Endometrial microvascular endothelial cells (primary cell): ENCODE results near the gene F13A1. TPM values are rescaled to one million over a fixed set of nuclear protein-coding genes. Genes with fewer than 3 reads are reported as not detected.

ENCODE experiments used
- in situ Hi-C: cut with HindIII; loops from 2 replicates; pipeline ENCODE4 v1.10.0; 2017; ENCODE audit warnings: low sequenced_read_pairs, low pct_unique_long_range_greater_than_20kb; ENCODE audit errors: inconsistent ontology term
- total RNA-seq: library from RNA; depleted of rRNA; stranded (reverse); fragments of >200 nt; gene quantifications from one replicate; pipeline ENCODE4 v1.2.3, GENCODE V29; 2015; ENCODE audit errors: inconsistent ontology term

Gene F13A1
- total RNA-seq, 1 donor from 2014 or later: not detected

DNA sequence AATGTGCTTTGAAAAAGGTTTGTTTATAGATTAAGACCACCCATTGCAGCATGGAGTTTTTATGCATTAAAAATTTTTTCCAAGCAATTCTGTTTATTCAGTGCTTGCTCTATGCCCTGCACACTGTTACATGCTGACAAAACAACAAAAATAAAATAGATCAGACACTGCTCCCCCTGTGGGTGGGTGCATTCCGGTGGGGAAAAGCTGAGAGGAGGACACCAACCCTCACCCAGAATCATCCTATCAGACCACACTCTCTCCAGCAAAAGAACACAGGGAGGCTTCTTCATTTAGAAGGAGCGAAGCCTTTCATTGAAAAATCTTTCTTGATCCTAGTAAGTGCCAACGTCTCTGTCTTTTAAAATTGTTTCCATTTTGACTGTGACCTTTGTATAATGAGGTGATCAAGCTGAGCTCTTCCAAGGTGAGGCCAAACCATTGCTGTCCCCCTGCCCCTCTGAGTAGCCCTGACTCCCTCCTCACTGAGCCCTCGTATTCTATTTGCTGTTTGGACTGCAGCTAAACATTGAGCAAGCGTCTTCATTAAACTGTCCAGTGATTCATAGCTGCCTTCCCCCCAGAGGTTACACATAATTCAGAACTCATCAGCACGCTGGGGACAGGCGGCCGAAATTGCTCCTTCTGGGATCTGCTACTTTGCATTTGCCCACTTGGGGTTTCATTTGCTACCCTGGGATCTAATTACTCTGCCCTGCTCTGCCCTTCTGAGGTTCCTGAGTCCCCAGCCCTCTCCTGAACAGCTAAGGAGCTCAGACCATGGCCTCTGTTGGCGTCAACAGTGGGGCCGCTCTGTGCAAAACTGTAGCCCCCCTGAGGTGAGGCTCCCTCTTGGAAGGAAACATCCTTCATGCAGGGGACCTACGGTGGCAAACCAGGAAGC, 102.4 kb downstream of the F13A1 start:
- in situ Hi-C loops: no loop called here

GRCh38 chr6:6210994-6211393, 109.5 kb downstream of the F13A1 start:
- in situ Hi-C loops: no loop called here

- in situ Hi-C loops: no loop called here
Measured at GRCh38 chr6:6202886-6203285, 117.6 kb downstream of the F13A1 start.

DNA sequence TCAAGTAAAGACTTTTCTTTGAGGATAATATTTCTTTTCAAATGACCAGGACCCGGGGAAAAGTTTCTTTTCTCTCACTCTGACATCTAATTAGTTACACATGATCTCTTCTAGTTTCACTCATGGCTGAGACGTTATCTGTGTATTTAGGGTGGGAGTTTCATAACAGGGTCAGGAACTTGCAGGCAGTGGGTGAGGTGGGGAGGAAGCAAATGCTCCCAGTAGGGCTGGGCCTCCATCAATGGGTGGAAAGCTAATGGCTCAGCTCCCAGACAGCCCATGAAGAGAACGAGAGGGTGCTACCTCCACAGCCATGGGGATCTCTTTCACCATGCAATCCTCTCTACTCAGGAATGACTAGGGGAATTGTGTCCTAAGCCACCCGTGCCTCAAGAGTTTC, 119.3 kb downstream of the F13A1 start:
- in situ Hi-C loops: no loop called here

GRCh38 chr6:6199678-6200077, 120.8 kb downstream of the F13A1 start:
- in situ Hi-C loops: no loop called here

DNA sequence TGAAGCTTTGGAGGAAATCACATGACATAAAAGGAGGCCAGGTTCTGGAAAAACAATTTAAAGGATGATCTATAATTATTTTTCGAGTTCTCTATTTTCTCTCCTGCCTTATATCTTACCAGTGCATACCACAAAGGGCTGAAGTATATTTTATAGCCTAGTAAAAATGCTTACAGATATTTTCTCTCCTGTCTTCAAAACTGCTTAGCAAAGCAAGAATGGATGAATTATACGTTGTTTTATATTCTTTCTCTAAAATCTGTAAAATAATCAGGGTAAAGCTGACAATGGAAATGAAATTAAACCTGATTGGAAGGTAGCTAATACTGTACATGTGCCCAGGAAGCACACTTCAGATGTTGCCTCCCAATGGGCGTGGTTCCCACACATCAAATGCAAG, 123.7 kb downstream of the F13A1 start:
- in situ Hi-C loops: no loop called here

- in situ Hi-C loops: no loop called here
Measured at GRCh38 chr6:6195080-6195479, 125.4 kb downstream of the F13A1 start.

DNA sequence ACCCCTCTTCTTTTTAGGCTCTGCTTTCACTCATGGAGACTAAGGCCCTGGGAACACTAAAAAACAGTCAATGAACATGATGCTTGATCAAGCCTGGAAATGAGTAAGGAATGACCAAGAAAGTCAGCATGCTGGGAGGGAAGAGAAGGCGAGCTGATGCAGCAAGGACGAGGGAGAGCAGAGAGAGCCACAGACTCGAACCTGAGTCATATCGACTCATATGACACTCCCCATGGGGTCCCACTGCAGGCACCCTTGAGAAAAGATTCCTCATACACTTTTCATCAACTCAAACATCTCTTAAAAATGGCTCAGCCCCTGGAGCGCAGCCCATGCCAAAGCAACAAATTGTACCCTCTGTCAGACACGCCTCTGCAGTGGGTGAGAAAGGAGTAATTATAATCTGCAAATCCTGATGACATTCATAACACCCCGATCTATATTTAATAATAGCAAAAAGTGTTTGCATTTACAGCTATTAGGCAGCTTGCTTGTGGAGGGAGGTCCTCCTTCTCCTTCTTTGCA, 127.2 kb downstream of the F13A1 start:
- in situ Hi-C loops: no loop called here

GRCh38 chr6:6191909-6192308, 128.6 kb downstream of the F13A1 start:
- in situ Hi-C loops: no loop called here

DNA sequence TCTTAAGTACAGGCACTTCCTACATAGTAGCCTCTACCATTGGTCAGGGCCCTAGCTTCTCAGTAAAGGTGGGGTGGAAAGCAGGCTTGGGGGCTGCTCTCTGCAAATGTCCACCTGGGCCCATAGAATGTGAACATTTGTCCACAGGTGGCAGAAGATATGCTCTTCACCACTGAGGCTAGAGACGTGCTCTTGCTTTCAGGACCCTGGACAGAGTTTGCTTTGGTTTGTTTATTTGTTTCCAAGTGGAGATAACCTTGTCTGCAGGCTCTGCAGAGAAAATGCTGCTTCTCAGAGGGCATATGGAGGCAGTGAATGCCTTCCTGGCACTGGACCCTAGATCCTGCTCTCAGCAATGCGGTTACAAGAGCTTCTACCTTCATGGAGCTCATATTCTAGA, 129.0 kb downstream of the F13A1 start:
- in situ Hi-C loops: no loop called here

- in situ Hi-C loops: no loop called here
Measured at GRCh38 chr6:6180684-6181083, 139.8 kb downstream of the F13A1 start.

GRCh38 chr6:6179858-6180623, 140.4 kb downstream of the F13A1 start:
- in situ Hi-C loops: no loop called here

DNA sequence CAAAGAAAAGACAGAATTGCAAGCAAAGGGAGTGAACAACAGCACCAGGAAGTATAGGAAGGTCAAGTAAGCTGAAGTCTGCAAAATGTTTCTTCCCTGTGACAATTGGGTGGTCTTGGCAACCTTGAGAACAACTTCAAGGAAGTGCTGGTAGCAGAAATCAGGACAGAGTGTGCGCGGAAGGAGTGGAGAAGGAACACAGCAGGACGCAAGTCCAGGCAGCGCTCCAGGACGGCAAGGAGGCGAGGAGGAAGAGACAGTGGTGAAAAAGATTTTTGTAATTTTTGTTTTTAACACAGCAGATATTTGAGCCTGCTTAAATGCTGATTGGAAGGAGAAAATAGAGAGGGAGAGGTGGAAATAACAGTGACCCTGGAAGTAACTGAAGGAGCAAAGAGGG, 141.7 kb downstream of the F13A1 start:
- in situ Hi-C loops: no loop called here

DNA sequence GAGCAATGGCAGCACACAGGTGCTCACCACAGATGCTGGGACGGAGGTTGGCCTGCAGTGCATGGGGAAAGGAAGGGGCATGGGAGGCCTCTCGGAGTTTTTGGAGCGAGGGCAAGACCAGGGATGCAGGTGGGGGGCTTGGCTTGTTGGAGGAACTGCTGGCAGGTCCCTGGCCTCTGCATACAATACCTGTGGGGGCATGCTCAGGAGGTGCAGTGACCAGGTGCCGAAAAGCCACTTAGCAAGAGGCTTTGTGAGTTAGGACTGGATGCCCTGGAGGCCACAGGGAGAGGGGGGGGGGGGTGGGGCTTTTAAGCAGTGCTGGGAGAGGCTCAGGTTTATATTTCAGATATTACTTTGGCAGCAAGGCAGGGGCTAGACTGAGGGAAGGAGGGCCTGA, 142.7 kb downstream of the F13A1 start:
- in situ Hi-C loops: no loop called here

DNA sequence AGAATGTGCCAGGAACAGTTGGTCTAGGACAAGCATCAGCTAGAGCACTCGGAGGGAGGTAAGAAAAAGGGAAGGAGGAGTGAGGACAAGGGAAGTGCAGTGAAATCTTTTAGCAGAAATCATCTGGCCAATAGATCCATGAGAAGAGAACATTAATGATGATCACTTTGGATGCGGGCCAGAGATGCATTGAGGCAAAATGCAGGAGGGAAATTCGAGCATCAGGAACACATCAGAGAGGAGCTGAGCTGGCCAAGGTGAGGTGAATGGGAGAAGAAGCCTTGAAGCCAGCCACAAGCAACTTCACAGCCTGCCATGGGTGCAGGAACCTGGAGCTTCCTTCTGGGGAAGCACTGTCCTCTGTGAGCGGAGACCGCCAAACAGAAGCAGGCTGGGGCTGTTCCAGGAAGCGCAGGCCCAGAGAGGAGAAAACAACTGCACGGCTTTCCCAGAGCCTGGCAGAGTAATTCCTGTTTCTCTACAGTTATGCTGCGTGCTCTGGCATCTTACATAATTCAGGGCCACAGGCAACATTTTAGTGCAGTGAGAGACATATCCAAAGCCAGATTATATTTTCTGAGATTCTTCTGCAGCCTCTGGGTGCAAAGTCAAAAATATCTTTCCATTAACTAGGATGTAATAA, 143.8 kb downstream of the F13A1 start:
- in situ Hi-C loops: no loop called here

GRCh38 chr6:6176127-6176526, 144.3 kb downstream of the F13A1 start:
- in situ Hi-C loops: no loop called here

DNA sequence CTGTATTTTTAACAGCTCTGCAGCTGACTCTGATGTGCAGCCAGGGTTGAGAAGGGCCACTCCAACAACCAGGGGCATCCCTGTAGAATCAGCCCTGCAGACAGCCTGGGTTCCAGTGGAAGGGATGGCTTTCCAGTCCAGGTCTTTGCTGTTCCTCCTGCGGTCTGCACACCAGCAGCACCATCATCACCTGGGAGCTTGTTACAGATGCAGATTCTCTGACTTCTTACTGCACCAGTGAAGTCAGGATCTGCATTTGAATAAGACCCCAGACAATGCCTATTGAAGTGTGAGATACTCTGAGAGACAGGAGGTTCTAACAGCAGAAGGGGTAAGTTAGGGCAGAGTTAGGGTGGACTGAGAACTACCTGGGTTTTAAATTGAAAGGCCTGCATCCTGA, 151.3 kb downstream of the F13A1 start:
- in situ Hi-C loops: no loop called here

DNA sequence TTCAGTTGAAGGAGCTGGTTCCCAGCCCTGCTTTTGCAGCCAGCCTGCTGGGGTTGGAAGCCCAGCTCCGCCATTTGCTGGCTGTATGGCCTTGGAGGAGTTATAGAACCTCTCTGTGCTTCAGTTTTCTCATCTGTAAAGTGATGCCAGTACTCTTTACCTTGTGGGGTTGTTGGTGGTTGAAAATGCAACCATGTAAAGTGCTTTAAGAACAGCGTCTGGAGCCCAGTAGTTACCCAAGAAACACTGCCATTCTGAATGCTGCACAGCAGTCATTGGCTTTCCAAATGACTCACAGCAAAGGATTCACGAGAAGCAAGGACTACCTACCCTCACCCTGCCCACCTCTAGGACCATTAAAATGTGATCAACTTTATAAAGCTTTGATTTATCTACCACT, 154.4 kb downstream of the F13A1 start:
- in situ Hi-C loops: no loop called here

GRCh38 chr6:6164367-6164766, 156.1 kb downstream of the F13A1 start:
- in situ Hi-C loops: no loop called here
